Breast epithelium (tissue), 4 donors: Measurements from ENCODE around the gene LGI4. TPM values are rescaled to one million over a fixed set of nuclear protein-coding genes. Genes with fewer than 3 reads are reported as not detected.
A peak's percentile ranks its signal among the peaks of the same experiment; 100 is the strongest.
"Not testable (repeated sequence)": the region's sequence is repeated elsewhere in the genome, so short reads cannot be mapped to it uniquely, and the experiment has no call there.

ENCODE experiments used
- DNase-seq, 2 donors: peaks; one replicate each; pipeline ENCODE4 v3.0.0-alpha.2; 2019; ENCODE audit warnings: low spot score in 2 of 2
- H3K27ac ChIP-seq, 2 donors: fragments of 200-600 bp; sonication (generic) in 1 of 2; one replicate each; pipeline ENCODE4 v1.5.1; 2016 to 2019; ENCODE audit warnings: mild to moderate bottlenecking in 1 of 2
- H3K27me3 ChIP-seq, 2 donors: fragments of 200-600 bp; sonication (generic) in 1 of 2; one replicate each; pipeline versions ENCODE4 v1.5.1 to v1.6.0; 2017 to 2019; ENCODE audit warnings: control low read depth in 1 of 2, mild to moderate bottlenecking in 1 of 2
- H3K36me3 ChIP-seq: fragments of 200-600 bp; one replicate; pipeline ENCODE4 v1.5.1; 2019
- H3K4me1 ChIP-seq, 2 donors: fragments of 200-600 bp; sonication (generic); one replicate each; pipeline ENCODE4 v1.5.1; 2016 to 2019; ENCODE audit warnings: control low read depth in 1 of 2
- H3K4me3 ChIP-seq, 3 donors: fragments of 200-600 bp; sonication (generic); 1 replicate in 2 of 3; 2 replicates in 1 of 3; pipeline ENCODE4 v1.5.1; 2016 to 2019; ENCODE audit warnings: mild to moderate bottlenecking in 3 of 3, moderate library complexity in 2 of 3
- H3K9me3 ChIP-seq, 2 donors: fragments of 200-600 bp; sonication (generic) in 1 of 2; one replicate each; pipeline ENCODE4 v1.5.1; 2016 to 2019; ENCODE audit warnings: control low read depth in 1 of 2
- CTCF ChIP-seq, 3 donors: fragments of 450-650 bp; IDR thresholded peaks; one replicate each; pipeline ENCODE4 v1.5.1; 2016 to 2017; ENCODE audit warnings: antibody characterized with exemption in 3 of 3, mild to moderate bottlenecking in 3 of 3, moderate library complexity in 3 of 3
- POLR2A ChIP-seq: fragments of 450-650 bp; IDR thresholded peaks from one replicate; pipeline ENCODE4 v1.6.1; 2016; ENCODE audit warnings: antibody characterized with exemption, mild to moderate bottlenecking, moderate library complexity
- POLR2AphosphoS5 ChIP-seq, 3 donors: sonication (generic); formaldehyde crosslinking; IDR thresholded peaks; one replicate each; pipeline ENCODE4 v1.6.1; 2017; ENCODE audit warnings: antibody characterized with exemption in 3 of 3
- intact Hi-C: fragments of 100-400 bp; cut with DNase I; formaldehyde crosslinking; loops from one replicate; pipeline ENCODE4 v1.15.1; 2023; ENCODE audit warnings: low total_unique reads
- total RNA-seq, 3 donors: library from RNA; depleted of rRNA; stranded (reverse); fragments of >200 nt; gene quantifications; one replicate each; pipeline ENCODE4 v1.1.0, GENCODE V29; 2016

Gene LGI4
- total RNA-seq, 3 donors from 2014 or later = 4.3 to 37.8 (median 5.3) TPM

GRCh38 chr19:35106291-35106583, 28.6 kb downstream of the LGI4 start:
- intact Hi-C loops = no loop called here
- DNase-seq = no peak
- TF ChIP-seq POLR2AphosphoS5 (IDR thresholded peaks at IDR 0.05) (no peak), POLR2A (no peak), CTCF (IDR thresholded peaks at IDR 0.05) (no peak)
- H3K4me3 ChIP-seq = no peak overlapping the region
- peaks cover 2 to 18% of the 10 kb centered on the region in 2 donors for H3K4me1 ChIP-seq
- no peaks in the 10 kb centered on the region for H3K9me3 ChIP-seq
- no peaks in the 10 kb centered on the region for H3K27me3 ChIP-seq
- H3K27ac ChIP-seq = peak overlapping the region; percentile 84 to 90
- H3K36me3 ChIP-seq = no peaks in the 10 kb centered on the region

- TF ChIP-seq POLR2AphosphoS5 (IDR thresholded peaks at IDR 0.05) = no peak
- no peak for TF ChIP-seq POLR2A
- TF ChIP-seq CTCF (IDR thresholded peaks at IDR 0.05) = no peak
- DNase-seq = no peak
- no peaks in the 10 kb centered on the region for H3K27me3 ChIP-seq
- peaks cover 2 to 15% of the 10 kb centered on the region in 2 donors for H3K4me1 ChIP-seq
- H3K36me3 ChIP-seq = no peaks in the 10 kb centered on the region
- H3K4me3 ChIP-seq = no peak overlapping the region
- H3K9me3 ChIP-seq = no peaks in the 10 kb centered on the region
- H3K27ac ChIP-seq = peak overlapping the region; percentile 84 to 90
- intact Hi-C loops = no loop called here
These were observed 29.2 kb downstream of the LGI4 start for GRCh38 chr19:35105411-35106290.

- H3K4me3 ChIP-seq = no peak overlapping the region
- TF ChIP-seq POLR2A = no peak
- no peak for TF ChIP-seq CTCF (IDR thresholded peaks at IDR 0.05)
- no peak for TF ChIP-seq POLR2AphosphoS5 (IDR thresholded peaks at IDR 0.05)
- no peaks in the 10 kb centered on the region for H3K9me3 ChIP-seq
These were observed 29.8 kb downstream of the LGI4 start for GRCh38 chr19:35105047-35105410.

GRCh38 chr19:35104361-35104760, 30.5 kb downstream of the LGI4 start:
- Histone ChIP-seq H3K4me3 (no peak overlapping the region), H3K9me3 (no peaks in the 10 kb centered on the region), H3K27ac (no peak overlapping the region), H3K4me1 (peaks cover 2 to 13% of the 10 kb centered on the region in 2 donors), H3K36me3 (no peaks in the 10 kb centered on the region), H3K27me3 (no peaks in the 10 kb centered on the region)
- no peak for TF ChIP-seq POLR2A
- no peak for TF ChIP-seq POLR2AphosphoS5 (IDR thresholded peaks at IDR 0.05)
- TF ChIP-seq CTCF (IDR thresholded peaks at IDR 0.05) = no peak
- no peak for DNase-seq
- intact Hi-C loops = no loop called here

More at GRCh38 chr19:35105047-35105410, 29.8 kb downstream of the LGI4 start:
- no peak for DNase-seq
- Histone ChIP-seq H3K4me1 (peaks cover 2 to 13% of the 10 kb centered on the region in 2 donors), H3K36me3 (no peaks in the 10 kb centered on the region), H3K27me3 (no peaks in the 10 kb centered on the region), H3K27ac (no peak overlapping the region)
- intact Hi-C loops = no loop called here

- not testable (repeated sequence) for H3K4me3 ChIP-seq, H3K27ac ChIP-seq, H3K27me3 ChIP-seq, H3K36me3 ChIP-seq, DNase-seq, H3K9me3 ChIP-seq
- peaks cover 2 to 13% of the 10 kb centered on the region in 2 donors for H3K4me1 ChIP-seq
- intact Hi-C loops = loop anchor here (1.0 kb wide), 1 partner anchor 30 kb away; no protein-coding TSS in a partner anchor
These were observed 31.2 kb downstream of the LGI4 start for GRCh38 chr19:35103614-35104013.

GRCh38 chr19:35101949-35102348, 32.9 kb downstream of the LGI4 start:
- H3K9me3 ChIP-seq, H3K27ac ChIP-seq, H3K27me3 ChIP-seq, intact Hi-C loops, H3K4me1 ChIP-seq, H3K36me3 ChIP-seq, DNase-seq, H3K4me3 ChIP-seq: not testable (repeated sequence)
